Hepatocyte (in vitro differentiated cells): ENCODE measurements around the gene MEIS3. TPM values are rescaled to one million over a fixed set of nuclear protein-coding genes. Genes with fewer than 3 reads are reported as not detected.

ENCODE experiments used
- DNase-seq: peaks from one replicate; pipeline ENCODE4 v3.0.0-alpha.2; 2016; ENCODE audit warnings: low spot score
- H2AFZ ChIP-seq: fragments of 200-600 bp; sonication (generic); 2 replicates; pipeline ENCODE4 v1.6.0; 2016; ENCODE audit warnings: antibody characterized with exemption, mild to moderate bottlenecking
- H3K27ac ChIP-seq: fragments of 200-600 bp; sonication (generic); 2 replicates; pipeline ENCODE4 v1.5.1; 2016; ENCODE audit warnings: mild to moderate bottlenecking
- H3K27me3 ChIP-seq: fragments of 200-600 bp; sonication (generic); 2 replicates; pipeline ENCODE4 v1.6.1; 2016
- H3K36me3 ChIP-seq: fragments of 200-600 bp; sonication (generic); replicated peaks from 2 replicates; pipeline ENCODE4 v1.5.1; 2016; ENCODE audit warnings: low read depth; ENCODE audit not compliant: insufficient read depth
- H3K4me1 ChIP-seq: fragments of 200-600 bp; sonication (generic); 2 replicates; pipeline ENCODE4 v1.5.1; 2016; ENCODE audit warnings: mild to moderate bottlenecking, moderate library complexity; ENCODE audit not compliant: insufficient read depth
- H3K4me2 ChIP-seq: fragments of 200-600 bp; sonication (generic); 2 replicates; pipeline ENCODE4 v1.6.0; 2016
- H3K4me3 ChIP-seq: fragments of 200-600 bp; sonication (generic); 2 replicates; pipeline ENCODE4 v1.5.1; 2016; ENCODE audit warnings: mild to moderate bottlenecking
- H3K79me2 ChIP-seq: fragments of 200-600 bp; sonication (generic); 2 replicates; pipeline ENCODE4 v1.6.0; 2017; ENCODE audit warnings: mild to moderate bottlenecking
- H3K9me2 ChIP-seq: fragments of 200-600 bp; sonication (generic); replicated peaks from 2 replicates; pipeline ENCODE4 v1.6.0; 2017; ENCODE audit warnings: mild to moderate bottlenecking; ENCODE audit not compliant: insufficient read depth
- H3K9me3 ChIP-seq: fragments of 200-600 bp; sonication (generic); 2 replicates; pipeline ENCODE4 v1.5.1; 2016; ENCODE audit warnings: low read depth, mild to moderate bottlenecking
- H4K20me1 ChIP-seq: fragments of 200-600 bp; sonication (generic); 2 replicates; pipeline ENCODE4 v1.6.0; 2016; ENCODE audit warnings: mild to moderate bottlenecking; ENCODE audit not compliant: insufficient read depth, poor library complexity, severe bottlenecking
- CTCF ChIP-seq: fragments of 200-600 bp; sonication (generic); IDR thresholded peaks from 2 replicates; pipeline ENCODE4 v1.5.1; 2016; ENCODE audit warnings: antibody characterized with exemption, mild to moderate bottlenecking; ENCODE audit not compliant: poor library complexity
- EZH2 ChIP-seq: fragments of 200-600 bp; sonication (generic); IDR thresholded peaks from 2 replicates; pipeline ENCODE4 v1.6.1; 2016; ENCODE audit warnings: antibody characterized with exemption, mild to moderate bottlenecking, borderline replicate concordance
- EZH2phosphoT487 ChIP-seq: fragments of 200-600 bp; sonication (generic); IDR thresholded peaks from one replicate; pipeline ENCODE4 v1.6.1; 2018; ENCODE audit warnings: antibody characterized with exemption, mild to moderate bottlenecking, low read depth, moderate library complexity; ENCODE audit not compliant: unreplicated experiment, severe bottlenecking
- WGBS: methylation state at CpG from one replicate; pipeline ENCODE4 v1.1.6; 2016; ENCODE audit warnings: low lambda C conversion rate; ENCODE audit errors: missing lambda C conversion rate; 5-methylcytosine and 5-hydroxymethylcytosine counted together
- polyA plus RNA-seq: library from polyadenylated mRNA; unstranded; fragments of >200 nt; fragmentation: Nextera tagmentation; extraction: Ambion mirVana; gene quantifications from 2 replicates; pipeline ENCODE4 v1.2.1, GENCODE V29; 2016
- total RNA-seq: library from RNA; depleted of rRNA; stranded (reverse); fragments of >200 nt; gene quantifications from 2 replicates; pipeline ENCODE4 v1.2.3, GENCODE V29; 2014

The MEIS3 gene
- total and polyA plus RNA-seq, 2 experiments from 2014 or later: 21.2 to 47.0 TPM

- Histone ChIP-seq H3K4me1 (no peaks in the 10 kb centered on the region), H3K27ac (no peak overlapping the region), H3K9me3 (no peaks in the 10 kb centered on the region), H4K20me1 (no peaks in the 10 kb centered on the region), H3K4me2 (no peak overlapping the region), H3K9me2 (no peaks in the 10 kb centered on the region), H3K27me3 (no peaks in the 10 kb centered on the region), H2AFZ (no peak overlapping the region), H3K79me2 (no peaks in the 10 kb centered on the region), H3K36me3 (no peaks in the 10 kb centered on the region), H3K4me3 (no peak overlapping the region)
- WGBS: 97% methylated on average over 29 of the region's 30 CpGs
- TF ChIP-seq EZH2phosphoT487 (no peak), EZH2 (no peak), CTCF (no peak)
- no peak for DNase-seq
Observed at GRCh38 chr19:47374876-47375693, 44.2 kb downstream of the MEIS3 start.

GRCh38 chr19:47373246-47374240 lies 45.8 kb downstream of the MEIS3 start:
- no peak overlapping the region for H3K27ac ChIP-seq
- H3K36me3 ChIP-seq: no peaks in the 10 kb centered on the region
- H2AFZ ChIP-seq: no peak overlapping the region
- WGBS: 96% methylated on average over 32 of the region's 33 CpGs
- no peak overlapping the region for H3K4me2 ChIP-seq
- no peaks in the 10 kb centered on the region for H3K9me3 ChIP-seq
- H3K4me1 ChIP-seq: no peaks in the 10 kb centered on the region
- no peaks in the 10 kb centered on the region for H3K79me2 ChIP-seq
- no peaks in the 10 kb centered on the region for H4K20me1 ChIP-seq
- H3K9me2 ChIP-seq: no peaks in the 10 kb centered on the region
- TF ChIP-seq EZH2phosphoT487: no peak
- TF ChIP-seq CTCF: no peak
- TF ChIP-seq EZH2: no peak
- no peak overlapping the region for H3K4me3 ChIP-seq
- no peak for DNase-seq
- no peaks in the 10 kb centered on the region for H3K27me3 ChIP-seq

GRCh38 chr19:47372603-47373002 lies 46.7 kb downstream of the MEIS3 start:
- no peaks in the 10 kb centered on the region for H3K4me1 ChIP-seq
- no peaks in the 10 kb centered on the region for H3K9me3 ChIP-seq
- DNase-seq: no peak
- no peaks in the 10 kb centered on the region for H4K20me1 ChIP-seq
- H3K27me3 ChIP-seq: no peaks in the 10 kb centered on the region
- over 99% methylated on average over 17 of the region's 22 CpGs for WGBS
- H3K4me3 ChIP-seq: no peak overlapping the region
- no peak overlapping the region for H3K27ac ChIP-seq
- H3K4me2 ChIP-seq: no peak overlapping the region
- no peaks in the 10 kb centered on the region for H3K36me3 ChIP-seq
- H3K9me2 ChIP-seq: no peaks in the 10 kb centered on the region
- no peaks in the 10 kb centered on the region for H3K79me2 ChIP-seq
- H2AFZ ChIP-seq: no peak overlapping the region
- TF ChIP-seq EZH2phosphoT487: no peak
- no peak for TF ChIP-seq CTCF
- no peak for TF ChIP-seq EZH2
